Prostate gland (tissue), 2 donors: ENCODE measurements around the gene WDR1.

Experiments
- CTCF ChIP-seq, 4 experiments: fragments of 200-600 bp in 2 of 4; fragments of 450-650 bp in 2 of 4; sonication (generic) in 2 of 4; IDR thresholded peaks; 1 replicate in 3 of 4; 2 replicates in 1 of 4; pipeline ENCODE4 v1.5.1; 2016 to 2019; ENCODE audit warnings: antibody characterized with exemption in 4 of 4, mild to moderate bottlenecking in 2 of 4, moderate library complexity in 2 of 4
- POLR2A ChIP-seq: fragments of 450-650 bp; IDR thresholded peaks from one replicate; pipeline ENCODE4 v1.6.1; 2016; ENCODE audit warnings: antibody characterized with exemption, mild to moderate bottlenecking
- POLR2AphosphoS5 ChIP-seq: sonication (generic); formaldehyde crosslinking; IDR thresholded peaks from one replicate; pipeline ENCODE4 v1.6.1; 2017; ENCODE audit warnings: antibody characterized with exemption

DNA sequence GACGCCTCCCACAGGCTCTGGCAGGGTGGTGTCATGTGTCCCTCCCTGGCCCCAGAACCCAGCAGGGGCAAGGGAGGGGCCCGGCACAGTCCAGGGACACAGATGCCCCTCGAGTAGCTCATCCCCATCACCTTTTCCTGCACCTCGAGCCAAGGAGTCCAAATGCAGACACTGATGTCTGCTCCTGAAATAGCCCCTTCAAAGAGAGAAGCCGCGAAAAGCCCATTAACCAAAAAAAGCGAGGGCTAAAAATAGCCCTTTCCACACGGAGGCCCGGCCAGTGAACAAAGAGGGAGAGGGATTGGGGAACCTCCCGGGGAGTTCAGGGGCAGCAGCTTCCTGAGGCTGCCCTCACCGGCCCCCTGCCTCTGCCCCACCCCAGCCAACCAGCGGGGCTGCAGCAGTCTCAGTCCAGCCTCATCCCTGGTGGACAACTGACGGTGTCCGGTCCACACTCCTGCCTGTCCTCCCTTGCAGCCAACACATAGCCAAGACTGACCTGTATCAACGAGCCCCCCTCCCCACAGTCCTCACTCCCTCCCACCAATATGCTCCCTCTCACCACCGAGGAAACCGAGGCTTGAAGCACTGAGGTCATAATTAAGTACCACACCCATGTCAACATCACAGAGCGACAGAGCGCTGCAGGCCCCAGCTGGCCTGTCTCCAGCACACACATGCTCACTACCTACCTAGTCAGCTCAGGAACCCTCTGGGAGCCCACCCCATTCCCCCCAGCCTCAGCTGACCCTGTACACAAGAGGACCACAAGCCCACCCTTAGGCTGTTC lies 23.9 kb downstream of the WDR1 start:
- TF ChIP-seq CTCF (IDR thresholded peaks at IDR 0.05) (no peak), POLR2A (no peak), POLR2AphosphoS5 (no peak)
